H1 (cell line): ENCODE measurements around the gene DOC2A. TPM values are rescaled to one million over a fixed set of nuclear protein-coding genes. Genes with fewer than 3 reads are reported as not detected.

ENCODE experiments used
- BRCA1 ChIP-seq: IDR thresholded peaks from 2 replicates; pipeline ENCODE4 v1.6.1; 2012; ENCODE audit warnings: low read depth, low read length, improper control_type of control experiment
- GABPA ChIP-seq: IDR thresholded peaks from 2 replicates; pipeline ENCODE4 v1.6.1; 2011; ENCODE audit warnings: mild to moderate bottlenecking, low read length, moderate library complexity, borderline replicate concordance; ENCODE audit not compliant: insufficient read depth
- POLR2AphosphoS5 ChIP-seq: IDR thresholded peaks from 2 replicates; pipeline ENCODE4 v1.6.1; 2011; ENCODE audit warnings: low read depth, low read length
- RBBP5 ChIP-seq: IDR thresholded peaks from 2 replicates; pipeline ENCODE4 v1.7.1; 2012; ENCODE audit warnings: low read depth, mild to moderate bottlenecking, inconsistent platforms, low read length, moderate library complexity, borderline replicate concordance
- RFX5 ChIP-seq: IDR thresholded peaks from 2 replicates; pipeline ENCODE4 v1.6.1; 2011; ENCODE audit warnings: low read depth, low read length, improper control_type of control experiment, borderline replicate concordance
- SIX5 ChIP-seq: IDR thresholded peaks from 2 replicates; pipeline ENCODE4 v1.6.1; 2011; ENCODE audit warnings: mild to moderate bottlenecking, low read depth, low read length
- SP1 ChIP-seq: IDR thresholded peaks from 2 replicates; pipeline ENCODE4 v1.6.1; 2011; ENCODE audit warnings: low read depth, low read length
- TAF1 ChIP-seq: IDR thresholded peaks from 2 replicates; pipeline ENCODE4 v1.6.1; 2011; ENCODE audit warnings: mild to moderate bottlenecking, low read depth, low read length
- polyA plus RNA-seq, 7 experiments: library from polyadenylated mRNA; depleted of rRNA in 3 of 7; stranded (reverse) in 5 of 7; unstranded in 2 of 7; fragments of >200 nt in 5 of 7; fragments of 200-250 nt in 2 of 7; gene quantifications; 1 replicate in 5 of 7; 2 replicates in 1 of 7; 4 replicates in 1 of 7; pipeline versions ENCODE4 v1.2.1 to v1.2.3, GENCODE V29; 2011 to 2013; ENCODE audit warnings: missing spikeins in 2 of 7, mixed read lengths in 2 of 7
- total RNA-seq: library from RNA; stranded (reverse); fragmentation: NEBNext Ultra II Directional; extraction: Animal tissue kit (Norgen Biotek cat#: 25700); gene quantifications from 2 replicates; pipeline ENCODE4 v1.2.1, GENCODE V29; 2021
- TF ChIP-seq, protein P1 (sequence below): IDR thresholded peaks from 2 replicates; pipeline ENCODE4 v1.6.1; 2012; ENCODE audit warnings: inconsistent platforms
- TF ChIP-seq, protein P2 (sequence below): fragments of 300-600 bp; sonication (generic); IDR thresholded peaks from 2 replicates; pipeline ENCODE4 v1.7.1; 2012; ENCODE audit warnings: low read length, moderate library complexity, mild to moderate bottlenecking, inconsistent platforms; ENCODE audit not compliant: insufficient replicate concordance

DOC2A gene
- total and polyA plus RNA-seq, 2 of the 8 experiments (the other 6 are each of a cell fraction or from before 2014, with no cell fraction given) = 13.9 to 20.7 TPM

DNA sequence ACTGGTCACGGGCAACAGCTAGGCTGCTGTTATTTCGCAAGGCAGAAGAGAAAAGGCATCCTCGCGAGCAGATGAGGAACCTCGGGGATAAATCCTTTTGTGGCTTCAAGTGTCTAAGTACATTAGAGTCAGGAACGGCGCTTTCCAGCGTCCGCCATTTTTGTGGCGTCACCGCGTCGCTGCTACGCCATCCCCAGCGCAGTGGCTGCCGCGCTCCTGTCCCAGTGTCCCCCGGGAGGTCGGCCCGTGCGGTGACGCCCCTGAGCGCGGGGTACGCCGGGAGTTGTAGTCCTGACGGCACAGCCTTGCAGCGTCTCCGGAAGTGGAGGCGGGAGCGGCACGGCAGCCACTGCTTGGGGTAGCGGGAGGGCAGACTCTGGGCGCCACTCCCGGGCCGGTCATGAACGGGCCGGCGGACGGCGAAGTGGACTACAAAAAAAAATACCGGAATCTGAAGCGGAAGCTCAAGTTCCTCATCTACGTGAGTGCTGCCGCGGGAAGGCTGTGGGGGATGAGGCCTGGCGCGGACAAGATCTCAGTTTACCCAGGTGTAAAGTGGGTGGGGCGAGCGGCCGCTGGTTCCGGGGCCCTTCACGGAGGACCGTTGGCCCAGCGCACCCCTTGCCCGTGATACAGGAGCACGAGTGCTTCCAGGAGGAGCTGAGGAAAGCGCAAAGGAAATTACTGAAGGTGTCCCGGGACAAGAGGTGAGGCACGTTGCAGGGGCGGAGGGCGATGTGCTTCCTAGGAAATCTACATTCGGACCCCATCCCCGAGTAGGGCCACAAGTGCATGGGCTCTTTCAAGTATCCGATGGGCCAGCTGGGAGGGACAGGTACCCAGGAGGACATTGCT lies 14.7 kb downstream of the DOC2A start, which contains the start of gene INO80E (continued):
- no peak for TF ChIP-seq RBBP5
- no peak for TF ChIP-seq BRCA1
- TF ChIP-seq POLR2AphosphoS5 = no peak; the same call in 1 of the 2 replicates
- TF ChIP-seq RFX5 = no peak
- TF ChIP-seq, protein P1, sequence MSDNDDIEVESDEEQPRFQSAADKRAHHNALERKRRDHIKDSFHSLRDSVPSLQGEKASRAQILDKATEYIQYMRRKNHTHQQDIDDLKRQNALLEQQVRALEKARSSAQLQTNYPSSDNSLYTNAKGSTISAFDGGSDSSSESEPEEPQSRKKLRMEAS = no peak
- peak; percentile 35; the same call in 1 of the 2 replicates for TF ChIP-seq SP1
- TF ChIP-seq, protein P2, sequence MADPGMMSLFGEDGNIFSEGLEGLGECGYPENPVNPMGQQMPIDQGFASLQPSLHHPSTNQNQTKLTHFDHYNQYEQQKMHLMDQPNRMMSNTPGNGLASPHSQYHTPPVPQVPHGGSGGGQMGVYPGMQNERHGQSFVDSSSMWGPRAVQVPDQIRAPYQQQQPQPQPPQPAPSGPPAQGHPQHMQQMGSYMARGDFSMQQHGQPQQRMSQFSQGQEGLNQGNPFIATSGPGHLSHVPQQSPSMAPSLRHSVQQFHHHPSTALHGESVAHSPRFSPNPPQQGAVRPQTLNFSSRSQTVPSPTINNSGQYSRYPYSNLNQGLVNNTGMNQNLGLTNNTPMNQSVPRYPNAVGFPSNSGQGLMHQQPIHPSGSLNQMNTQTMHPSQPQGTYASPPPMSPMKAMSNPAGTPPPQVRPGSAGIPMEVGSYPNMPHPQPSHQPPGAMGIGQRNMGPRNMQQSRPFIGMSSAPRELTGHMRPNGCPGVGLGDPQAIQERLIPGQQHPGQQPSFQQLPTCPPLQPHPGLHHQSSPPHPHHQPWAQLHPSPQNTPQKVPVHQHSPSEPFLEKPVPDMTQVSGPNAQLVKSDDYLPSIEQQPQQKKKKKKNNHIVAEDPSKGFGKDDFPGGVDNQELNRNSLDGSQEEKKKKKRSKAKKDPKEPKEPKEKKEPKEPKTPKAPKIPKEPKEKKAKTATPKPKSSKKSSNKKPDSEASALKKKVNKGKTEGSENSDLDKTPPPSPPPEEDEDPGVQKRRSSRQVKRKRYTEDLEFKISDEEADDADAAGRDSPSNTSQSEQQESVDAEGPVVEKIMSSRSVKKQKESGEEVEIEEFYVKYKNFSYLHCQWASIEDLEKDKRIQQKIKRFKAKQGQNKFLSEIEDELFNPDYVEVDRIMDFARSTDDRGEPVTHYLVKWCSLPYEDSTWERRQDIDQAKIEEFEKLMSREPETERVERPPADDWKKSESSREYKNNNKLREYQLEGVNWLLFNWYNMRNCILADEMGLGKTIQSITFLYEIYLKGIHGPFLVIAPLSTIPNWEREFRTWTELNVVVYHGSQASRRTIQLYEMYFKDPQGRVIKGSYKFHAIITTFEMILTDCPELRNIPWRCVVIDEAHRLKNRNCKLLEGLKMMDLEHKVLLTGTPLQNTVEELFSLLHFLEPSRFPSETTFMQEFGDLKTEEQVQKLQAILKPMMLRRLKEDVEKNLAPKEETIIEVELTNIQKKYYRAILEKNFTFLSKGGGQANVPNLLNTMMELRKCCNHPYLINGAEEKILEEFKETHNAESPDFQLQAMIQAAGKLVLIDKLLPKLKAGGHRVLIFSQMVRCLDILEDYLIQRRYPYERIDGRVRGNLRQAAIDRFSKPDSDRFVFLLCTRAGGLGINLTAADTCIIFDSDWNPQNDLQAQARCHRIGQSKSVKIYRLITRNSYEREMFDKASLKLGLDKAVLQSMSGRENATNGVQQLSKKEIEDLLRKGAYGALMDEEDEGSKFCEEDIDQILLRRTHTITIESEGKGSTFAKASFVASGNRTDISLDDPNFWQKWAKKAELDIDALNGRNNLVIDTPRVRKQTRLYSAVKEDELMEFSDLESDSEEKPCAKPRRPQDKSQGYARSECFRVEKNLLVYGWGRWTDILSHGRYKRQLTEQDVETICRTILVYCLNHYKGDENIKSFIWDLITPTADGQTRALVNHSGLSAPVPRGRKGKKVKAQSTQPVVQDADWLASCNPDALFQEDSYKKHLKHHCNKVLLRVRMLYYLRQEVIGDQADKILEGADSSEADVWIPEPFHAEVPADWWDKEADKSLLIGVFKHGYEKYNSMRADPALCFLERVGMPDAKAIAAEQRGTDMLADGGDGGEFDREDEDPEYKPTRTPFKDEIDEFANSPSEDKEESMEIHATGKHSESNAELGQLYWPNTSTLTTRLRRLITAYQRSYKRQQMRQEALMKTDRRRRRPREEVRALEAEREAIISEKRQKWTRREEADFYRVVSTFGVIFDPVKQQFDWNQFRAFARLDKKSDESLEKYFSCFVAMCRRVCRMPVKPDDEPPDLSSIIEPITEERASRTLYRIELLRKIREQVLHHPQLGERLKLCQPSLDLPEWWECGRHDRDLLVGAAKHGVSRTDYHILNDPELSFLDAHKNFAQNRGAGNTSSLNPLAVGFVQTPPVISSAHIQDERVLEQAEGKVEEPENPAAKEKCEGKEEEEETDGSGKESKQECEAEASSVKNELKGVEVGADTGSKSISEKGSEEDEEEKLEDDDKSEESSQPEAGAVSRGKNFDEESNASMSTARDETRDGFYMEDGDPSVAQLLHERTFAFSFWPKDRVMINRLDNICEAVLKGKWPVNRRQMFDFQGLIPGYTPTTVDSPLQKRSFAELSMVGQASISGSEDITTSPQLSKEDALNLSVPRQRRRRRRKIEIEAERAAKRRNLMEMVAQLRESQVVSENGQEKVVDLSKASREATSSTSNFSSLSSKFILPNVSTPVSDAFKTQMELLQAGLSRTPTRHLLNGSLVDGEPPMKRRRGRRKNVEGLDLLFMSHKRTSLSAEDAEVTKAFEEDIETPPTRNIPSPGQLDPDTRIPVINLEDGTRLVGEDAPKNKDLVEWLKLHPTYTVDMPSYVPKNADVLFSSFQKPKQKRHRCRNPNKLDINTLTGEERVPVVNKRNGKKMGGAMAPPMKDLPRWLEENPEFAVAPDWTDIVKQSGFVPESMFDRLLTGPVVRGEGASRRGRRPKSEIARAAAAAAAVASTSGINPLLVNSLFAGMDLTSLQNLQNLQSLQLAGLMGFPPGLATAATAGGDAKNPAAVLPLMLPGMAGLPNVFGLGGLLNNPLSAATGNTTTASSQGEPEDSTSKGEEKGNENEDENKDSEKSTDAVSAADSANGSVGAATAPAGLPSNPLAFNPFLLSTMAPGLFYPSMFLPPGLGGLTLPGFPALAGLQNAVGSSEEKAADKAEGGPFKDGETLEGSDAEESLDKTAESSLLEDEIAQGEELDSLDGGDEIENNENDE = no peak
- peak; percentile 71 for TF ChIP-seq SIX5
- peak; percentile 43; the same call in 1 of the 2 replicates for TF ChIP-seq TAF1
- no peak; the same call in 1 of the 2 replicates for TF ChIP-seq GABPA
